ENCODE data around the gene OR52E8. TPM values are rescaled to one million over a fixed set of nuclear protein-coding genes. Genes with fewer than 3 reads are reported as not detected.
A peak's percentile ranks its signal among the peaks of the same experiment; 100 is the strongest.

Gene OR52E8
- total RNA-seq, 6 experiments from 2014 or later = not detected

DNA sequence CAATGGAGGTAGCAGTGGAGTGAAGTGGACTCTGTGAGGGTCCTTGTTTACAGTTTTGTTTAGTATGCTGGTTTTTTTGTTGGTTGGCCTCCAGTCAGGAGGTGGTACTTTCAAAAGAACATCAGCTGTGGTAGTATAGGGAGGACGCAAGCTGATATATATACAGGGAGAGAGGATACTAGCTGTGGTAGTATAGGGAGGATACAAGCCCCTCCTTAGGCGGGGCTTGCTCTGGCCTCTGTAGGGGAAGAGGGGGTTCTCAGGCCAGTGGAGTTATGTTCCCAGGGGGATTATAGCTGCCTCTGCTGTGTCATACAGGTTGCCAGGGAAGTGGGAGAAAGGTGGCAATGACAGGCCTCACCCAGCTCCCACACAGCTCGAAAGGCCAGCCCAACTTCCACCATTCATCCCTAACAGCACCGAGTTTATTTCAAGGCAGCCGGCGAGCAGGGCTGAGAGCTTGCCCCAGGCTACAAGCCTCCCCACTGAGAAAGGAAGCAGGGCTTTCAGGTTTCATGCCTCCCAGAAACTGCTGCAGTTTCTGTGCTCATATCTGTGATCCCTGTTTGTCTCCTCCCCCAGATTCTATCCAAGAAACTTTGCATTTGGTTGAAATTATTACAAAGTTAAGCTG, 26.2 kb downstream of the OR52E8 start:
- Mint-ChIP-seq H3K4me1 (ENCODE audit: low read depth) (no peaks in the 10 kb centered on the region), H3K27ac (no peak overlapping the region), H3K9me3 (no peaks in the 10 kb centered on the region; the same call in 1 of the 2 replicates), H3K4me3 (no peak overlapping the region), H3K27me3 (ENCODE audit: insufficient read depth) (no peaks in the 10 kb centered on the region), H3K36me3 (ENCODE audit: low read depth) (no peaks in the 10 kb centered on the region)
- DNase-seq = no peak
- TF ChIP-seq, protein P1, sequence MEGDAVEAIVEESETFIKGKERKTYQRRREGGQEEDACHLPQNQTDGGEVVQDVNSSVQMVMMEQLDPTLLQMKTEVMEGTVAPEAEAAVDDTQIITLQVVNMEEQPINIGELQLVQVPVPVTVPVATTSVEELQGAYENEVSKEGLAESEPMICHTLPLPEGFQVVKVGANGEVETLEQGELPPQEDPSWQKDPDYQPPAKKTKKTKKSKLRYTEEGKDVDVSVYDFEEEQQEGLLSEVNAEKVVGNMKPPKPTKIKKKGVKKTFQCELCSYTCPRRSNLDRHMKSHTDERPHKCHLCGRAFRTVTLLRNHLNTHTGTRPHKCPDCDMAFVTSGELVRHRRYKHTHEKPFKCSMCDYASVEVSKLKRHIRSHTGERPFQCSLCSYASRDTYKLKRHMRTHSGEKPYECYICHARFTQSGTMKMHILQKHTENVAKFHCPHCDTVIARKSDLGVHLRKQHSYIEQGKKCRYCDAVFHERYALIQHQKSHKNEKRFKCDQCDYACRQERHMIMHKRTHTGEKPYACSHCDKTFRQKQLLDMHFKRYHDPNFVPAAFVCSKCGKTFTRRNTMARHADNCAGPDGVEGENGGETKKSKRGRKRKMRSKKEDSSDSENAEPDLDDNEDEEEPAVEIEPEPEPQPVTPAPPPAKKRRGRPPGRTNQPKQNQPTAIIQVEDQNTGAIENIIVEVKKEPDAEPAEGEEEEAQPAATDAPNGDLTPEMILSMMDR (IDR thresholded peaks at IDR 0.05) = no peak

DNA sequence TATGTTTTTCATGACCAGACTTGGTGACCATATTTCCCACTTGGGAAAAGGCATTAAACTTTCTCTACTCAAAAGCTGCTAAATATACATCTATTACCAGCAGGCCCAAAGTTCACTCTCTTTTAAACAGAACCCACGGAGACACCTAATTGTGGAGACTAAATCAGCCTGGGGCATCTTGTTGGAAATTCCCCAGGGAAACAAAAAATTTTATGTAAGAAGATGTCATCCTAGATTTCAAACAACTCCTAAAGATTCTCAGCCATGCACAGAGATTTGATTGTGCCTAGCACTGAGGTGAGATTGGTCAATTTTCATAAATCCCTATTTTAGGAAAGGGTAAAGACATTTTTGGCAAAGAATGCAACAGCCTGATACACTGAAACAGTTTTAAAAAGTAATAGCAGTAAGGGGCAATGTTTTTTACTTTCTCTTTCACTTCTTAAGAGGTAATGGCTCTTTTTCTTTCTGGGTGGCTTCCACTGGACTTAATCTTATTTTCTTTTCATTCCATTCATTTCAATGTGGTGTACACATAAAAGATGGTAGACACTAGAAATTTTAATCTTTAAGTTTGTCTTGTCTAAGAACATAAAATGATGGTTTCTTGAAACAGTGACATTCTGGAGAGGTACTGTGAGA, 39.1 kb downstream of the OR52E8 start:
- Mint-ChIP-seq H3K9me3 (no peaks in the 10 kb centered on the region), H3K4me1 (ENCODE audit: low read depth) (0 out of 2 replicates have a peak, but pooled peaks cover 4% of the 10 kb centered on the region), H3K27ac (no peak overlapping the region), H3K4me3 (peak overlapping the region; percentile 57), H3K36me3 (ENCODE audit: low read depth) (no peaks in the 10 kb centered on the region), H3K27me3 (ENCODE audit: insufficient read depth) (no peaks in the 10 kb centered on the region)
- no peak for DNase-seq
- TF ChIP-seq, protein P1 (IDR thresholded peaks at IDR 0.05) = no peak

DNA sequence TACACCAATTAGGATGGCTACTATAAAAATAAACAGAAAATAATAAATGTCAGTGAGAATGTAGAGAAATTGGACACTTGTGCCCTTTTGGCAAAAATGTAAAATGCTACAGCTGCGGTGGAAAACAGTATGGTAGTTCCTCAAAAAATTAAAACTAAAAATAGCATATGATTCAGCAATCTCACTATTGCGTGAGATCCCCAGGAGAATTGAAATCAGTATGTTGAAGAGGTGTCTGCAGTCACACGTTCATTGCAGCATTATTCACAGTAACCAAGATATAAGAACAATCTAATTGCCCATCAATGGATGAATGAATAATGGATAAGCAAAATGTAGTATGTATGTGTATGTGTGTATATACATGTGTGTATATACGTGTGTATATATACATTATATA, 42.0 kb downstream of the OR52E8 start:
- TF ChIP-seq, protein P1 (IDR thresholded peaks at IDR 0.05) = no peak
- no peak overlapping the region for H3K27ac Mint-ChIP-seq
- 0 out of 2 replicates have a peak, but pooled peaks cover 4% of the 10 kb centered on the region for H3K4me1 Mint-ChIP-seq (ENCODE audit: low read depth)
- peaks cover 2% of the 10 kb centered on the region; the same call in 1 of the 2 replicates for H3K27me3 Mint-ChIP-seq (ENCODE audit: insufficient read depth)
- H3K36me3 Mint-ChIP-seq (ENCODE audit: low read depth) = no peaks in the 10 kb centered on the region
- no peak overlapping the region for H3K4me3 Mint-ChIP-seq
- no peak for DNase-seq
- no peaks in the 10 kb centered on the region for H3K9me3 Mint-ChIP-seq

DNA sequence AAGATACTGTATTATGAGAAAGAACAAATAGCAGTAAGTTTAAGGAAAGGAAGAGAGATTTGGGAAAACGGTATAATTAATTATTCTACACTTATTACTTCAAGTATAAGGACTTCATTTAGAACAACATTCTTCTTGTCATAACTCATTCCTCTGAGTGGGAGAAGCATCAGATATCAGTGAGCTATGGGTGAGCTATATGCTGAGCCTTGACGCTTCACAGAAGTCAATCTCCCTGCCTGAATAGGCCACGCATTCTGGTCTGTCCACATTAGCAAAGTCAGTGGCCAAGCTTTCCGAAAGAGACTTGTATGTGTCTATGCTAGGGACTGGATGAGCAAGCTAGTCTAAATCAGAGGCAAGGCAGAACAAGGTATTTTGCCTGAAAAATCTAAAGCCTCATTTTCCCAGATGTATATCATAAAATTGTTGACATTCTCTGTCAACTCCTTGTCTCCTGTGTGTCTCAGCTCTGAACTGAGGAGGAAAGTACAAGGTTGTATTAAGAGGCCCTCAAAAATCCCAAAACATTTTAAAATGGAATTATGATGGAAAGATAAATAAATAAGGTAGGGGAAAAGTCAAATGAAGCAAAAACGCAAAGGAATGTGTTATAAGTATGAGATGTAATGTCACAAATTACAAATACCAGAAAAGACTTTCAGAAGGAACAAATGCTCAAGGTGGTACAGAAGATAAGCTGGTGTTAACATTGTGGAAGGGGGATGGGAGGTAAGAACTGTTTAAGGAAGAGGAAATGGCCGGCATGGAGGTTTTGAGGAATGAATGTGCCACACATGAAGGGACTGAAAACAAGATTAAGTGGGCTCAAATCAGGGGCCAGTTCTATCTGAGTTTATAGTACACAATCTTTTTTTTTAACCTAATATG, 47.3 kb downstream of the OR52E8 start:
- H3K4me1 Mint-ChIP-seq (ENCODE audit: low read depth) = peaks cover 16% of the 10 kb centered on the region
- H3K4me3 Mint-ChIP-seq = no peak overlapping the region
- no peaks in the 10 kb centered on the region for H3K36me3 Mint-ChIP-seq (ENCODE audit: low read depth)
- TF ChIP-seq, protein P1 (IDR thresholded peaks at IDR 0.05) = no peak
- no peaks in the 10 kb centered on the region for H3K9me3 Mint-ChIP-seq
- no peak overlapping the region for H3K27ac Mint-ChIP-seq
- H3K27me3 Mint-ChIP-seq (ENCODE audit: insufficient read depth) = peaks cover 16% of the 10 kb centered on the region
- no peak for DNase-seq

DNA sequence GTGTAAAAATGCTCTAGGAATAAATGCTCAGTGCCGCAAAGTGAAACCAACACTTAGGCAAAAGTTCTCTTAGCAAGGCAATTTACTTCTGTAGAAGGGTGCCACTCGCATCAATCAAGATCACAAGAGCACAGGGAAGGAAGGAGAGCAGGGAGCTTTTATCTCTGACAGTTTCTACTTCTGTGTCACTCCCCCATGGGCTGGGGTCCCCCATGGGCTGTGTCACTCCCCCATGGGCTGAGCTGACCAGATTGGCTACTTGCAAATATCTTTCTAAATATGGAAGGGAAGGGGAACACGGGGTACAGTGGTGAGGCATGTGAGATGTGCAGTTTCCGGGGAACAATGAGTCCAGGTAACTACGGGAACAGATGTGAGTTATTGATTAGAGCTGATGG, 48.4 kb downstream of the OR52E8 start:
- Mint-ChIP-seq H3K9me3 (no peaks in the 10 kb centered on the region; the same call in 1 of the 2 replicates), H3K36me3 (ENCODE audit: low read depth) (no peaks in the 10 kb centered on the region)
- TF ChIP-seq, protein P1 (IDR thresholded peaks at IDR 0.05) = no peak

More for the DNA sequence above, 48.4 kb downstream of the OR52E8 start:
- peaks cover 16% of the 10 kb centered on the region for H3K4me1 Mint-ChIP-seq (ENCODE audit: low read depth)
- no peak overlapping the region; the same call in 1 of the 2 replicates for H3K27ac Mint-ChIP-seq
- no peak for DNase-seq
- H3K4me3 Mint-ChIP-seq = peak overlapping the region; percentile 91
- peaks cover 20% of the 10 kb centered on the region for H3K27me3 Mint-ChIP-seq (ENCODE audit: insufficient read depth)
